Dendritic cell treated with granulocyte-macrophage colony-stimulating factor and Interleukin-4, amounts not matched to agents 40 ng/mL and 50 ng/mL, for 4 days (primary cell): ENCODE data around the gene ZNF638.
A peak's percentile ranks its signal among the peaks of the same experiment; 100 is the strongest.
"Not testable (repeated sequence)": the region's sequence is repeated elsewhere in the genome, so short reads cannot be mapped to it uniquely, and the experiment has no call there.

ENCODE experiments used
- H3K27ac Mint-ChIP-seq: one replicate; pipeline ENCODE4 v1.8.0; 2022; ENCODE audit warnings: mild to moderate bottlenecking, mixed read lengths
- H3K27me3 Mint-ChIP-seq: one replicate; pipeline ENCODE4 v1.8.0; 2022; ENCODE audit warnings: mild to moderate bottlenecking, mixed read lengths
- H3K36me3 Mint-ChIP-seq: one replicate; pipeline ENCODE4 v1.8.0; 2022; ENCODE audit warnings: low read depth, mixed read lengths
- H3K4me1 Mint-ChIP-seq: one replicate; pipeline ENCODE4 v1.8.0; 2022; ENCODE audit warnings: low read depth, mixed read lengths
- H3K4me3 Mint-ChIP-seq: one replicate; pipeline ENCODE4 v1.8.0; 2022; ENCODE audit warnings: mild to moderate bottlenecking, moderate library complexity, mixed read lengths
- H3K9me3 Mint-ChIP-seq: one replicate; pipeline ENCODE4 v1.8.0; 2022; ENCODE audit warnings: mixed read lengths
- intact Hi-C: fragments of 100-400 bp; cut with micrococcal nuclease; formaldehyde crosslinking; loops from one replicate; pipeline ENCODE4 v1.15.0; 2022

ZNF638 gene

GRCh38 chr2:71428472-71429383 is 97.1 kb downstream of the ZNF638 start:
- H3K36me3 Mint-ChIP-seq: peaks cover 85% of the 10 kb centered on the region
- H3K9me3 Mint-ChIP-seq: peaks cover 8% of the 10 kb centered on the region
- no peak overlapping the region for H3K27ac Mint-ChIP-seq
- no peaks in the 10 kb centered on the region for H3K27me3 Mint-ChIP-seq
- H3K4me1 Mint-ChIP-seq: peaks cover 27% of the 10 kb centered on the region
- no peak overlapping the region for H3K4me3 Mint-ChIP-seq
- intact Hi-C loops: no loop called here

- H3K9me3 Mint-ChIP-seq, intact Hi-C loops, H3K27me3 Mint-ChIP-seq, H3K4me3 Mint-ChIP-seq: not testable (repeated sequence)
- Mint-ChIP-seq H3K4me1 (peaks cover 66% of the 10 kb centered on the region), H3K36me3 (peaks cover 11% of the 10 kb centered on the region), H3K27ac (peak overlapping the region; percentile 12)
These were observed 113.6 kb downstream of the ZNF638 start for GRCh38 chr2:71445142-71445541.

- peaks cover 69% of the 10 kb centered on the region for H3K4me1 Mint-ChIP-seq
- H3K9me3 Mint-ChIP-seq: peaks cover 8% of the 10 kb centered on the region
- no peak overlapping the region for H3K27ac Mint-ChIP-seq
- no peak overlapping the region for H3K4me3 Mint-ChIP-seq
- intact Hi-C loops: no loop called here
- no peaks in the 10 kb centered on the region for H3K27me3 Mint-ChIP-seq
- peaks cover 8% of the 10 kb centered on the region for H3K36me3 Mint-ChIP-seq
These were observed 114.9 kb downstream of the ZNF638 start for GRCh38 chr2:71446505-71446904.

- Mint-ChIP-seq H3K4me1 (peaks cover 78% of the 10 kb centered on the region), H3K4me3 (no peak overlapping the region), H3K36me3 (peaks cover 17% of the 10 kb centered on the region), H3K9me3 (peaks cover 8% of the 10 kb centered on the region), H3K27ac (no peak overlapping the region), H3K27me3 (peaks cover 1% of the 10 kb centered on the region)
- intact Hi-C loops: no loop called here
These were observed 117.8 kb downstream of the ZNF638 start for GRCh38 chr2:71449343-71449742.

- no peak overlapping the region for H3K4me3 Mint-ChIP-seq
- peaks cover 81% of the 10 kb centered on the region for H3K4me1 Mint-ChIP-seq
- peaks cover 4% of the 10 kb centered on the region for H3K27me3 Mint-ChIP-seq
- H3K36me3 Mint-ChIP-seq: peaks cover 32% of the 10 kb centered on the region
- H3K9me3 Mint-ChIP-seq: no peaks in the 10 kb centered on the region
- intact Hi-C loops: no loop called here
- peak overlapping the region; percentile 58 for H3K27ac Mint-ChIP-seq
These were observed 120.1 kb downstream of the ZNF638 start for GRCh38 chr2:71451705-71452104.

GRCh38 chr2:71452565-71452964 is 121.0 kb downstream of the ZNF638 start:
- Mint-ChIP-seq H3K27me3 (peaks cover 4% of the 10 kb centered on the region), H3K4me1 (peaks cover 85% of the 10 kb centered on the region), H3K9me3 (no peaks in the 10 kb centered on the region), H3K36me3 (peaks cover 40% of the 10 kb centered on the region), H3K4me3 (no peak overlapping the region), H3K27ac (peak overlapping the region; percentile 58)
- intact Hi-C loops: no loop called here

- intact Hi-C loops: no loop called here
These were observed 122.0 kb downstream of the ZNF638 start, which contains the start of gene DYSF for GRCh38 chr2:71453404-71454220. DYSF (plus strand) TSS chr2:71453561.

GRCh38 chr2:71454221-71455010 is 122.8 kb downstream of the ZNF638 start:
- Mint-ChIP-seq H3K4me3 (peak overlapping the region; percentile 86), H3K27me3 (peaks cover 4% of the 10 kb centered on the region), H3K9me3 (no peaks in the 10 kb centered on the region), H3K4me1 (peaks cover 87% of the 10 kb centered on the region), H3K36me3 (peaks cover 58% of the 10 kb centered on the region), H3K27ac (peak overlapping the region; percentile 80)
- intact Hi-C loops: no loop called here

More at GRCh38 chr2:71453404-71454220, 122.0 kb downstream of the ZNF638 start, which contains the start of gene DYSF:
- Mint-ChIP-seq H3K4me1 (peaks cover 87% of the 10 kb centered on the region), H3K27ac (peak within 1 kb of the TSS; percentile 80), H3K4me3 (peak within 1 kb of the TSS; percentile 86), H3K36me3 (peaks cover 51% of the 10 kb centered on the region), H3K27me3 (peaks cover 4% of the 10 kb centered on the region), H3K9me3 (no peaks in the 10 kb centered on the region)

GRCh38 chr2:71455011-71455740 is 123.6 kb downstream of the ZNF638 start:
- Mint-ChIP-seq H3K4me1 (peaks cover 82% of the 10 kb centered on the region), H3K9me3 (no peaks in the 10 kb centered on the region), H3K27ac (peak overlapping the region; percentile 80), H3K4me3 (peak overlapping the region; percentile 86), H3K27me3 (peaks cover 4% of the 10 kb centered on the region), H3K36me3 (peaks cover 66% of the 10 kb centered on the region)
- intact Hi-C loops: no loop called here

- H3K27me3 Mint-ChIP-seq: peaks cover 4% of the 10 kb centered on the region
- H3K4me1 Mint-ChIP-seq: peaks cover 82% of the 10 kb centered on the region
- no peaks in the 10 kb centered on the region for H3K9me3 Mint-ChIP-seq
- intact Hi-C loops: no loop called here
- H3K36me3 Mint-ChIP-seq: peaks cover 66% of the 10 kb centered on the region
- peak overlapping the region; percentile 86 for H3K4me3 Mint-ChIP-seq
- H3K27ac Mint-ChIP-seq: peak overlapping the region; percentile 80
These were observed 124.4 kb downstream of the ZNF638 start for GRCh38 chr2:71455741-71456569.

GRCh38 chr2:71456617-71457016 is 125.0 kb downstream of the ZNF638 start:
- H3K27ac Mint-ChIP-seq: peak overlapping the region; percentile 80
- H3K36me3 Mint-ChIP-seq: peaks cover 66% of the 10 kb centered on the region
- peak overlapping the region; percentile 27 for H3K4me3 Mint-ChIP-seq
- peaks cover 6% of the 10 kb centered on the region for H3K27me3 Mint-ChIP-seq
- H3K4me1 Mint-ChIP-seq: peaks cover 82% of the 10 kb centered on the region
- H3K9me3 Mint-ChIP-seq: no peaks in the 10 kb centered on the region
- intact Hi-C loops: no loop called here

- Mint-ChIP-seq H3K4me3 (no peak overlapping the region), H3K9me3 (no peaks in the 10 kb centered on the region), H3K27ac (peak overlapping the region; percentile 4), H3K36me3 (peaks cover 66% of the 10 kb centered on the region), H3K4me1 (peaks cover 75% of the 10 kb centered on the region), H3K27me3 (peaks cover 6% of the 10 kb centered on the region)
- intact Hi-C loops: no loop called here
These were observed 125.7 kb downstream of the ZNF638 start for GRCh38 chr2:71457123-71457915.
